Right lobe of liver (tissue), 4 donors: ENCODE measurements around the gene ZBTB44.

Experiments
- POLR2A ChIP-seq: fragments of 450-650 bp; IDR thresholded peaks from one replicate; pipeline ENCODE4 v1.6.1; 2017; ENCODE audit warnings: antibody characterized with exemption, mild to moderate bottlenecking
- TF ChIP-seq, protein P1 (sequence below), 4 donors: fragments of 200-600 bp in 3 of 4; fragments of 450-650 bp in 1 of 4; IDR thresholded peaks; one replicate each; pipeline versions ENCODE4 v1.5.1 to v1.8.0; 2016 to 2022; ENCODE audit warnings: antibody characterized with exemption in 4 of 4, mild to moderate bottlenecking in 2 of 4
- donor health status: DM: no; HTN: no; CAD: no.
- donor health status: DM: no; HTN: no; CAD: no.
- donor health status: DM: no; HTN: yes; CAD: no.

DNA sequence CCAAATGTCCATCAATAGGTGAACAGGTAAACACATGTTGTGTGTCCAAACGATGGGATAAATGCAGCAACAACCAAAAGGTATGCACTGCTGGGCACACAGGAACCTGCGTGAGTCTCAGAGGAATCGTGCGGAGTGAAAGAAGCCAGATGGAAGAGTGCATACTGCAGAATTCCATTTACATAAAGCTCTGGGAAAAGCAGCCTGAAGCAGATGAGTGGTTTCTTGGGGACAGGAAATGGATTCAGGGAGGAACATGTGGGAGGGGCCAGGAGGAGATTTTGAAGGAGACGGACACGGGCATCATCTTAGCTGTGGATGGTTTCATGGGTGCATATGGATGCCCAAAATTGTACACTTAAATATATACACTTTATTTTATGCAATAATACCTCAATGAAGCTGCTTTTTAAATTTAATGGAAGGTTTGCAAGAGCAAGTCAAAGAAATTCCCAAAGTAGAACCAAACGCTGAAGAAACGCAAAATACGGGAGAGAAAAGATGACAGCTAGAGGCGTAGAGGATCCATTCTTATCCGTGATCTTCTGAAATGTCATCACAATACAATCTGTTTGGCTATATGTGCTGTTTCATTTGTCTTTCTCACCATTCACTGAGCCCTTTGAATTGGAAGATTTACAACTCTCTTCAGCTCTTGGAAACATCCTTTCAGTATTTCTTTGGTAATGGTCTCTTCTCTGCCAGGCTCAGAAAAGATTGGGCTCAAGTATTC is 130.7 kb downstream of the ZBTB44 start:
- no peak for TF ChIP-seq POLR2A
- TF ChIP-seq, protein P1, sequence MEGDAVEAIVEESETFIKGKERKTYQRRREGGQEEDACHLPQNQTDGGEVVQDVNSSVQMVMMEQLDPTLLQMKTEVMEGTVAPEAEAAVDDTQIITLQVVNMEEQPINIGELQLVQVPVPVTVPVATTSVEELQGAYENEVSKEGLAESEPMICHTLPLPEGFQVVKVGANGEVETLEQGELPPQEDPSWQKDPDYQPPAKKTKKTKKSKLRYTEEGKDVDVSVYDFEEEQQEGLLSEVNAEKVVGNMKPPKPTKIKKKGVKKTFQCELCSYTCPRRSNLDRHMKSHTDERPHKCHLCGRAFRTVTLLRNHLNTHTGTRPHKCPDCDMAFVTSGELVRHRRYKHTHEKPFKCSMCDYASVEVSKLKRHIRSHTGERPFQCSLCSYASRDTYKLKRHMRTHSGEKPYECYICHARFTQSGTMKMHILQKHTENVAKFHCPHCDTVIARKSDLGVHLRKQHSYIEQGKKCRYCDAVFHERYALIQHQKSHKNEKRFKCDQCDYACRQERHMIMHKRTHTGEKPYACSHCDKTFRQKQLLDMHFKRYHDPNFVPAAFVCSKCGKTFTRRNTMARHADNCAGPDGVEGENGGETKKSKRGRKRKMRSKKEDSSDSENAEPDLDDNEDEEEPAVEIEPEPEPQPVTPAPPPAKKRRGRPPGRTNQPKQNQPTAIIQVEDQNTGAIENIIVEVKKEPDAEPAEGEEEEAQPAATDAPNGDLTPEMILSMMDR (IDR thresholded peaks at IDR 0.05) = no peak
